Inflammatory macrophage (primary cell): ENCODE data around the gene MBNL2.
"Not testable (repeated sequence)": the region's sequence is repeated elsewhere in the genome, so short reads cannot be mapped to it uniquely, and the experiment has no call there.

Experiments
- DNase-seq, 2 donors: peaks; one replicate each; pipeline ENCODE4 v3.0.0-alpha.2; 2020 to 2022

The MBNL2 gene

DNA sequence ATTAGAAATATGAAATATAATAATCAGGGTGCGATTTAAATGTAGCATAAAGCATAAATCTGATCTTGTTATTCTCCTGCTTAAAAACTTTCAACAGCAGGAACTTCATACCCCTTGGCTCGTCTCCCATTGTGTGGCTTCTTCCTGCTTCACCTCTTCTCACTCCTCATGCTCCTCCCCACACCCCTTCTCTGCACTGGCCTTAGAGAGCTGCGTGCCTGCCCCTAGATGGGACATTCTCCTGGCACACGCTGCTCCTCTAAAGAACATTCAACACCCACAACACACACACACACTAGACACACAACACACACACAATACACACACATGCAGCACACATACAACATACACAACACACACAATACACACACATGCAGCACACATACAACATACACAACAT lies 107.2 kb downstream of the MBNL2 start:
- no peak for DNase-seq

DNA sequence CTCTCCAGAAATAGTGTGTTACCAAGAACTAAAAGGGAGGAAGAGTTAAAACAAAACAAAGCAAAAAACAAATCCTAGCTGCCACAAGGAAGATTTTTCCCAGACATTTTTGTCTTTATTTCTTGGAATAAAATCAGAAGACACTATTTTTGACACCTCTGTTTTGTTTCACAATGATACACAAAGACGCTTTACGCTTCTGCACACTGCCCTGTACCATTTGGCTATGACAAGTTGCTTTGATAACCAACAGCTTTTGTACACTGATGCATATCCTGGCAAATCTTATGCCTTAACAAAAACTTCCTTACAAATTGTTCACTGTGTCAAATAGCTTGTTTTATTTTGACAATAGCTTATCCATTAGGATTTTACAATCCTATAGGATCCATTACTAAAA lies 108.3 kb downstream of the MBNL2 start:
- DNase-seq, result no peak

DNA sequence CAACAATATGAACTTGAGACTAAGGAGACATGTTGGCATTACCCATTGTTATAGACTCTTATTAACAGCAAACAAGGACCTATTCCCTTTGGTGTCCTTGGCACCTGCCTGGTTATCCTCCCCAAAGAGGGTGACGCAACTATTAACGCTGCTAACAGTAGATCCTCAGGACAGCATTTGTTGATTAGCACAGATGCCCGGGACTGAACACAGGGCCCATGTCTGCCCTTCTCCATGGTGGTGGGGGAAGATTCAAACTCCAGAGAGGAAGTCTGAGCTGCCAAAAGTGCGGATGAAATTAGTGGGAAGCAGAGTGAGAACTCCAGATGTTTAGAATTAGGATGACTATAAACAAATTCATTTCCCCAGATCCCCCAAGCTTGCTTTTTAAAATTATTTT lies 110.6 kb downstream of the MBNL2 start:
- DNase-seq, result no peak

DNA sequence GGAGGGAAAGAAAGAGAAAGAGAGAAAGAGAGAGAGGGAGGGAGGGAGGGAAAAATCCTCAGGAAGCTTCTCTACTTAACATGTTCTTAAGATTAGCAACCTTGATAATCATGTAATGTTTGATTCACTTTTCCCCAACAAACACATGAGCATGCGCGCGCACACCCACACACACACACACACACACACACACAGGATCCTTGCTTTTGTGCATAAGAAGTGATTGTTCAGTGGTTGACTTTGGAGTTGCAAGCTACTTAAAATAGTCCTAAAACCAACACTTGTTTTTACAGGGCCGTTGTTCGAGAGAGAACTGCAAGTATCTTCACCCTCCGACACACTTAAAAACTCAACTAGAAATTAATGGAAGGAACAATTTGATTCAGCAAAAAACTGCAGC lies 111.8 kb downstream of the MBNL2 start:
- DNase-seq, result no peak

DNA sequence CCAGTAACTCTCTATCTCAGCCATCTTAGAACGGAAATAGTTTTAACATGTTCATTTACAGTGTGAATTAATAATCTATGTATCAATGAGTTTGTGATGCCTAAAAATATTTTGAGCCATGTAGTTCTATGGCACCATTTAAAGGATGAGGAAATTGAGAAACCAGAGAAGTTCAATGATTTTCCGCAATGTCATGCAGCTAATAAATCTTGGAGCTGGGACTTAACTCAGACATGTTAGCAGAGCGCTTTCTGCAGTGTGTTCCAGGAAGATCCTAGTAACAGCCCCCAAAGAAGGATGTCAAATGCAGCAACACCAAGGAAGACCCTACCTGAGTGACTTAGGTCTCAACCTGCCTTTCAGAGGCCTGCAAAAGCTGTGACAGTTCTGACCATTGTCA lies 112.6 kb downstream of the MBNL2 start:
- no peak for DNase-seq

DNA sequence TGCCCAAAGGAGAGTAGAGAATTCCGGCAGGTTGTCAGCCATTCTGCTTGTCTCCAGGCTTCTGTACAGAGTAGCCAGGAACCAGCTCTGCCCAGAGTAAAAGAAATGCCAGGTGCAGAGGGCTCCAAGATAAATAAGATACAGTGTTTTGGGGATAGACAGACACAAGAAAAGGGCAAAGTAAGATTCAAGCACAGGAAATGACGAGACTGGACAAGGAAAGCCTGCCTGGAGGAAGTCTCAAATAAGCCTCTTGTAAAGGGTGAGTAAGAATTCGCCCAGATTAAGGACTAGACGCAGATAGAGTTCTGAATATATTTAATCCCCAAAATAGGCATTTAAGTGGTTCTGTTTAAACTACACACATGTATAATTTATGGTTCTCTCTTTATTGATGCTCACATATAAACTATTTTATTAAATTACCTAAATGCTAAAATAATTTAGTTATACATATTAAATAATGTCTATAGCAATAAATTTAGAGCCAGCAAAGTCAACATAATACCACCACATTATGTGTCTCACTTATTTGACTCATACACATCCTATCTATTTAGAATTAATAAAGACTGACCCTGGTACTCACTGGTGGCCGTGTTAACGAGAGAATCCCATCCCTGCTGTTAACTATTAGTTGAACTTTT lies 113.5 kb downstream of the MBNL2 start:
- no peak for DNase-seq

DNA sequence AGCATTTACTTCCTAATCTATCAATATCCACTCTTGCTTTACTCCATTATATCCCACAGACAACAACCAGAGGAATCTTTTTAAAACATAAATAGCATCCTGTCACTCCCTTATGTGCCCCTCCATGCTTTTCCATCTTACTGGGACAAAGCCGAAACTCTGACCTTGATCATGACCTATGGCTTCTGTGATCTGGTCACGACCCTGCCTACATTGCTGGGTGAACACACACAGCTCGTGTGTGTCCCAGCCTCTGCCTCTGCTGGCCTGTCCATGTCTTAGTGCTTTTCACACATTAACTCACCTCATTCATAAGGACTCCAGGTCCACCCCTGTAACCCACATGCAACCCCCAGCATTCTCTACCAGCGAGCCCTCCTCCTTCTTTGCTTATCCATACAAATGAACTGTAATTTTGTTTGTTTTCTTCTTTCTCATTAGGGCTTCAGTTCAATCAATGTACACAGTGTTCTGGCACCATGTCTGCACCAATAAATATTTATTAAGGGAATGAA lies 115.9 kb downstream of the MBNL2 start:
- DNase-seq, result no peak

DNA sequence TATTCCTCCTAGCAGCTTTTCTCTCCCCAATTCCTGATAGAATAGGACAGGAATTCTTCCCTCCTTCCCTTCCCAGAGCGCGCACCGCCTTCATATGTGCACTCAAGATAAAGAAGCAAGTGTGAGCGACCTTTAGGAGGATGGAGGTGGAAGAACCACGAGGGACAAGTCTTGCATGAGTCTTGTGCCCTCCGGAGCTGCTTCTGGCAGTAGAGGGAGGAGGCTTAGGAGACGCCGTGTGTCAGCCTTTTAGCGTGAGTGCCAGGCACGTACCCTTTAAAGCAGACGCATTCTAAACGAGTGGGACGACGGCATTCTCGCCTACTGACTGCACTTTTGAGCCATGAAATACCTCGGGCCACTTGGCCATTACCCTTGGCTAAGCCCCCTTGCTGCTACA lies 116.4 kb downstream of the MBNL2 start:
- DNase-seq, result no peak

DNA sequence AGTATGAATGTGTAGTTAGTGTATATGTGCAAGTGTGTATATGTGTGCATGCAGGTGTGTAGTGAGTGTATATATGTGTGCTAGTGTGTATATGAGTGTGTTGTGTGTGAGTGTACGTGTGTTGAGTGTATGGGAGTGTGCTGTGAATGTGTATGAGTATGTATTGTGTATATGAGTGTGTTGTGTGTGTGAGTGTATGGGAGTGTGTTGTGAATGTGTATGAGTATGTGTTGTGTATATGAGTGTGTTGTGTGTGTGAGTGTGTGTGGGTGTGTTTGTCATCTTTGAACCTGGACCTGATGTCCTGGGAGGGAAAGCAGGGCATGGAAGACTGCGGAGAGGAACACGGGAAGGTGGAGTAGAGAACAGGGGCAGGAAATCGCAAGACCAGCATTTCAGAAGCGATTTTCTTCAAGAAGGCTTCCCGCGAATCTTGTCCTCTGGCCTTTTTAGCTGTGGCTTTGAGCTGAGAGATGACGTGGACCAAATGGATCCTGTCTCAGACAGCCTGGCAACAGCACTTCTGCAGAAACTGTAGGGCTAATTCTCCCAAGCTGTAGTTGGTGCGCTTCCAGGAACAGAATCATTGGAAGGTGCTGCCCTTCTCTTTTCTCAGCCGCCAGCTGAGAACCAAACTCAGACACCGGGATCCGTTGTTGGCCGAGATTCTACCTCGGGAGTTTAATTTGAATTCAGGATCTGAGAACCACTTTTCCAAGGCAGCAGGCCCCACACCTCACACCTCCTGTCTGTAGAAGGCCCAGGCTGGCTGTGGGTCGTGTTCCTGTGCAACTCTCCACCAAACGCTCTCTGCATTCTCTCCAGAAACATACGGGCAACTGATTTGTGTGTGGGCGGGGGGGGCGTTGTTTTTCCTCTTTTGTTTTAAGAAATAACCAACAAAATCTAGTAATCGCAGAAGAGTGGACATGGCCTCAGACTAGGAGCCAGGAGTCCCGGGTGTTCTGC lies 117.2 kb downstream of the MBNL2 start:
- DNase-seq, result no peak

DNA sequence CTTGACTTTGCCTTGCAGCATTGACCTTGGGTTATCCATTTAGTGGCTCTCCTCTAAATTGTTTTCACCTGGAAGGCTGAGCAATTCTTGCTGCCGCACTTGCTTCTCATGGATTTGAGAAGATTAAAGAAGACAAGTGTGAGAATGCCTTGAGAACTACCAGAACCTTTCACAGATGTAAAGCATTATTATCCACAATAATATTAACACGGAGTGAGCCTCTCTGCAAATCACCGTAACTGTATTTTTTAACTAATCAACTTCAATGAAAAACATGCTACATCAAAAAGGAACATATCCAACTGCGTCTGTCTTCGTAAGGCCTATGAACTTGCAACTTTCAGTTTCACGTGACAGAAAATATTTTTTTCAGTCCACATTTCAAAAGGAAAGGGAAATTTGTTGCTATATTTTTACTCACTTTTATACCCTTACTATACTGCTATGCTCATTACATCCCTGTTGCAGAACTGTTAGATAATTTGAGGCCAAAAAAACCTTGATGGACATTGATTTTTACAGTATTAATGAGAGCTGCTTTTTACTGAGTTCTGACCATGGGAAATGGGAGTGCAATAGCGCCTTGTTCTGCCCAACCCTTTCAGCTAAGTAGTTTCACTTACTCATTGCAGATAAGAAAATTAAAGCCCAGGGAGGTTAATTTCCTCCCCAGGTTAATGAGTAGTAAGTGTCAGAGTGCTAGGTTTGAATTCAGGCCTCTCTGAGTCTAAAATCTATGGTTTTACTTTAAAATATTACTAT lies 118.0 kb downstream of the MBNL2 start:
- DNase-seq, result no peak

DNA sequence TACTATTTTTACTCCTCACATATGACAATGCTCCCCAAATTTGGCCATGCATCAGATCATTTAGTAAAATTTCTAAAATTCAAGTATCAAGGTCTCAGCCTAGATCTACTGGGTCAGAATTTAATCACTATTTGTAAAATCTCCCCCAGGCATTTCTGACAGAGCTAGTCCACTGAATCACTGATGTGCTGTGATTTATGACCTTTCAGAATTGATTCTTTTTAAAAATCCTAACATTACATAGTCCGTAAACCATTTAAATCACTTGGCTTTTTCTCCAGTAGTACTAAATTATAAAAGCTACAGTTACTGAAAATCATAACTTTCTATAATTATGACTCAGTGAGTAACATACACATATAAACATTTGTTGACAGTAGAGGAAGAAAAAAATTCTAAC lies 119.0 kb downstream of the MBNL2 start:
- no peak for DNase-seq

DNA sequence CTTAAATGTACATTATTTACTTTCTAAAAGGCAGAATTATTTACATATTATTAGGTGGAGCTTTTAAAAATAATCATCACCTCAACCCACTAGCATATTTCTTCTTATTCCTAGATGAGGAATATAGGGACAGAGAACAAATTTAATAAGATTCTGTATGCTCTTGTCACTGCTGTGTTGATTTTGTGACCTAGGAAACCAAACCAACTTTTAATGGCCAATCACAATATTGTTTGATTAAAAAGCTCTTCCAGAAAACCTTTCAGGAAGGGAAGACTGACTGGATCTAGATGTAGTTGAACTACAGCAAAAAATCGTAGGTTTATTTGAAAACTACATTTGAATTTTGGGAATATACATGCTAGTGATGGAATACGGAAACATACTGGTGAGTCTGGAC lies 120.0 kb downstream of the MBNL2 start:
- no peak for DNase-seq

DNA sequence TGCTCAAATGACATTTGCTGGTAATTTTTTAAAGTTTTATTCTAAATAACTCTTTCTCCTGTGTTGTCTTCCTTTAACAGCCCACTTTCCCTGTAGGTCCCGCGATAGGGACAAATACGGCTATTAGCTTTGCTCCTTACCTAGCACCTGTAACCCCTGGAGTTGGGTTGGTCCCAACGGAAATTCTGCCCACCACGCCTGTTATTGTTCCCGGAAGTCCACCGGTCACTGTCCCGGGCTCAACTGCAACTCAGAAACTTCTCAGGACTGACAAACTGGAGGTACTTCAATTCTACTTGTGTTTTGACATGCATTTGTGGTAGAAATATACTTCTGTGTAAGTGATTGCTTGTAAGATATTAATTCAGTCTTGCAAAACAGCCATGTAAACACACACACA lies 120.8 kb downstream of the MBNL2 start:
- no peak for DNase-seq

DNA sequence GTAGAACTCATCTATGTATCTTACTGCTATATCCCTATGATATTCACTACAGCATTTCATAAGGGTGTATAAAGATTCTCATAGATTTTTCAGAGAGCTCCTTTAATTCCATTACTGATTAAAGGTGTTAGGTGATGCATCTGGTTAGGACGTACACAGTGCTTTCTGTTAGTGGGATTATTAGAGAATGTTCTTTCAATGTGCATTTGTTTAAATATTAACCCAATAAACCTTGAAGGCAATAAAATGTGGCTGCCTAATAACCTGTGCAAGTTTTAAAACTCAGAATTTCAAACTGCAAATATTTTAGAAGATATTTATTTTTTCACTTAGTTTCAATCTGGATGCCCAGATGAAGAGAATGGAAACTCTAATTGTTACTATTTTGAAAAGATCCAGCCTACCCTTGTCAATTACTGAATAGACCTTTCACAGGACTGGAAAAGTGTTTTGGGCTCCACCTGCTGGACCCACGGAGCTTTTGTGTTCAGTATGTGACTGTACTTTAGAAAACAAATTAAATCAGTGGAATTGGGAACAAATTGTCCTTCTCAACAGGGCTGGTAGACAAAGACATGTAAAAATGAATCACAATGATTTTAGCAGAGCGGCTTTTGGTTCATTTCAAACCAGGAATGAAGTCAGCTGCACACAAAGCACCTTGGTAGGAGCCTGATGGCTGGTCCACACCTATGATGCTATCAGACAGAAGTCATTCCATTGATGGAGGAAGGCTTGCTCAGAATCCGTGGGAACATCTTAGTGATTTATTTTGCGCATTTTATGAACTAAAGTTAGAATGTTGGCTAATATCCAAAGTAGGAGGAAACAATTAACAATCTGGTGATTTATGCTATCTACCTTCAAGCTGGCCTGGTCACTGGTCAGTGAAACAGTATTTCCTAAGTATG lies 122.4 kb downstream of the MBNL2 start:
- peak; percentile 46 to 59 for DNase-seq

DNA sequence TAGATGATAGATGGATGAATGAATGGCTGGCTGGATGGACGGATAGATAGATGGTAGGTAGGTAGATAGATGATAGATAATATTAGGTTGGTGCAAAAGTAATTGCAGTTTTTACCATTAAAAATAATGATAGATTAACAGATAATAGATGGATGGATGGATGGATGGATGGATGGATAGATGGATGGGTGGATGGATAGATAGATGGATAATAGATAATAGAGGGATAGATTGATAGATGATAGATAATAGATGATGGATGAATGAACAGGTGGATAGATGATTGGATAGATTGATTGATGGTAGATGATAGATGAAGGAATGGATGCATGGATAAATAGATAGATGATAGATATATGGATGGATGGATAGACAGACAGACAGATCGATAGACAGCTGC lies 124.0 kb downstream of the MBNL2 start:
- no peak for DNase-seq

DNA sequence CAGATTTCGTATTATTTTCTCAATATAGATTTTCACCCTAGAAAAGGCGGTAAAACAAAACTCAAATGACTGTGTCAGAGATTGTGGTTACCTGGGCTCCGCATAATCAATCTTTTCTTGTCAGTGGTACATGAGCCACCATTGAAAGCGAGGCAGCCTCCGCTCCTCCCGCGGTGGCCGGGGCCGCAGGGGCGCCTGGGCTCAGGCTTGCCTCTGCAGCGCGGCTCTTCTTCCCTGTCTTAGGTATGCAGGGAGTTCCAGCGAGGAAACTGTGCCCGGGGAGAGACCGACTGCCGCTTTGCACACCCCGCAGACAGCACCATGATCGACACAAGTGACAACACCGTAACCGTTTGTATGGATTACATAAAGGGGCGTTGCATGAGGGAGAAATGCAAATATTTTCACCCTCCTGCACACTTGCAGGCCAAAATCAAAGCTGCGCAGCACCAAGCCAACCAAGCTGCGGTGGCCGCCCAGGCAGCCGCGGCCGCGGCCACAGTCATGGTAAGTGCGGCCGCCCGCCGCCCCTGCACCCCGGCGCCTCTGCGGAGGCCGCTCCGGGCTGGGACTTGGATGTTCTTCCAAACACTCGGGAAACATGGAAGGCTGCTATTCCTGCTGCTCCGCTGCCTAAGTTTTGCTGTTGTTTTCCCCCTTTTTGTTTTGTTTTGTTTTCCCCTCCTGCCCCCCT lies 124.6 kb downstream of the MBNL2 start:
- DNase-seq, result no peak

DNA sequence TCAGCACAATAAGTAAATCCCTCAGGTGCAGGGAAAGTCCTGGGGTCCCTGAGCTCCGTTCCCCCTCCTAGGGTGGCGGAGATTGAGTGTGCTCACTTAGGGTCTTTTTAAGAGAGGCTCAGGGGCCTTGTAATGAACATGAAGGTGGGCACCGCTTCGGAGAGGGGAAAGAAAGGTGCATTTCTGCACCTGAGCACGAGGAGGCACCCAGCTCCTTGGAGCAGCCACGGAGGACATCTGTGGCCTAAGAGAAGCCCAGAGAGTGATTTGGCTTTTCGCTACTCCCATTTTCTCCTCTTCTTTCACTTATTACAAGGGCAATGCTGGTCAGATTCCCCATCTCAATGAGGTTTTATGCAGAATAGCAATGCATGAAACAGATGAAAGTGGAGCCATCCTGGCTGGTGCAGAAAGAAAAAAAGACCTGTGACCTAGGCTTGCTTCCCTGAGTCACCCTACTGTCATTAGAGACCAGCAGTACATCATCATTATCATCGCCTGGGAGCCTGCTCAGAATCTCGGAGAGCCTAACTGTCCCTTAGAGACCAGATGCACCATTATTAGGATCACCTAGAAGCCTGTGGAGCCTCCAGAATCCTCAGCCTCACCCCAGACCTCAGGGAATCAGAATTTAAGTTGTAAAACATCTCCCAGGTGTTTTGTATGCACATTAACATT lies 125.3 kb downstream of the MBNL2 start:
- DNase-seq, result no peak

DNA sequence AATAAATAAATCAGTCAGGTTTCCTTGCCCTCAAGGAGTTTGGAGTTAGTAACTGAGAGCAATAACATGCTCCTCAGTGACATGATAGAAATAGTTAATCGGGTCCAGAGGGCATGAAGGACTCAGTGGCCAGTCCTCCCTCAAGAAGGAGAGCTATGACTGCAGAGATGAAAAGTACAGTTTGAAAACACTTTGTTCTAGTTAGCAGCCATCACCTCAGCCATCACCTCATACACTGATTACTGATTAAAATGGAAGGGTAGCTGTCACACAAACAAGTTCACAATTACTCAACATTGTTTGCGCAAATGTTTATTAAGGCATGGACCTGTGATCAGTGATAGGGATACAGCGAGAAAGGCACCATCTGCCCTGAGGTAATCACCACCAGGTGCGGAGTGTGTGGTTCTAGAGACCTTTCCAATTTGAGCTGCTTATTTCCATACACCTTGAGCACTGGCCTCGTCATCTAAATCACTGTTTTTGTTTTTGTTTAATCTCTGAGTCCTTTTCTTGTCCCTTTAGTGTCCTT lies 126.5 kb downstream of the MBNL2 start:
- DNase-seq, result no peak

DNA sequence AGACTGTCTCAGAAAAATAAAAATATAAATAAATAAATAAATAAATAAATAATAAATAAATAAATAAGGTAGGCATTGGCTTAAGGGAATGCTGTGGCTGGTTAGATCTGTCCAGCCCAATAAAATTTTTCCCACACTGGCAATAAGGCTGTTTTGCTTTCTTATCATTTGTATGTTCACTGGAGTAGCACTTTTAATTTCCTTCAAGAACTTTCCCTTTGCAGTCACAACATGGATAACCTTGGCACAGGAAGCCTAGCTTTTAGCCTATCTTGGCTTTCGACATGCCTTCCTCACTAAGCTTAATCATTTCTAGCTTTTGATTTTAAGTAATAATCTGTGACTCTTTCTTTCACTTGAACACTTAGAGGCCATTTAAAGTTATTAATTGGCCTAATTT lies 129.9 kb downstream of the MBNL2 start:
- DNase-seq, result not testable (repeated sequence)

DNA sequence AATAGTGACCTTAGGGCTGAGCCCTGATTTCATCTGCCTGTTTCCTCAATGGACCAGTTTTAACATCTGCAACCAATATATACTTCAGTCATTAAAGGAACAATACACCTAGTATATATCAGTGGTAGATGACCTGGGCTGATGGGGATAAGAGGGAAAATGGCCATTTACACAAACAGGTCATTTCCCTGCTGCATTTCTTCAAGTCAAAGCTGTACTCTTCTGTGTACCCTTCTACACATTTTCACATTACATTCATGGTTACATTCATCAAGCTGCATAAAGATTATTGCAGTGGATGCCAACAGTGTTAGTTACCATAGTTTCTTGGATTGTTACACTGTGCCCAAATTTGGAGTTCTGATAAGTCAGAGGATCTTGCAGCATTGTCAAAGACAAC lies 130.7 kb downstream of the MBNL2 start:
- no peak for DNase-seq
